ENCODE results near the gene PABPN1L.

GRCh38 chr16:88835818-88836217 lies 30.6 kb downstream of the PABPN1L start:
- TF ChIP-seq CTCF (conservative IDR thresholded peaks at IDR 0.05; ENCODE audit: low read depth, low read length) (no peak), MAZ (IDR thresholded peaks at IDR 0.05; ENCODE audit: borderline replicate concordance, low read depth, low read length) (no peak), BHLHE40 (IDR thresholded peaks at IDR 0.05; ENCODE audit: low read depth, low read length) (no peak), FOS (IDR thresholded peaks at IDR 0.05; ENCODE audit: low read depth, low read length) (no peak), RAD21 (IDR thresholded peaks at IDR 0.05; ENCODE audit: low read length) (no peak), ELK1 (IDR thresholded peaks at IDR 0.05; ENCODE audit: borderline replicate concordance, low read depth, low read length) (no peak)

Data from IMR-90 (cell line).